CD4-positive, CD25-positive, alpha-beta regulatory T cell (primary cell): ENCODE measurements around the gene IL16. TPM values are rescaled to one million over a fixed set of nuclear protein-coding genes. Genes with fewer than 3 reads are reported as not detected.

Source experiments
- ATAC-seq, 2 donors: fragments of 150-1000 bp; cut with Tn5 transposase; one replicate each; pipeline ENCODE4 v1.10.0; 2021; ENCODE audit warnings: low read depth in 2 of 2, moderate number of reproducible peaks in 2 of 2, moderate library complexity in 1 of 2
- DNase-seq, 3 donors: peaks; one replicate each; pipeline versions ENCODE4 v3.0.0 to v3.0.0-alpha.2; 2012 to 2022; ENCODE audit warnings: mixed read lengths in 1 of 3
- H3K27ac ChIP-seq: one replicate; pipeline ENCODE4 v1.7.0; 2013; ENCODE audit warnings: mild to moderate bottlenecking, low read length; ENCODE audit not compliant: insufficient read depth, poor library complexity, severe bottlenecking
- H3K27me3 ChIP-seq: one replicate; pipeline ENCODE4 v1.7.0; 2013; ENCODE audit warnings: low read length; ENCODE audit not compliant: control insufficient read depth, insufficient read depth
- H3K36me3 ChIP-seq: one replicate; pipeline ENCODE4 v1.7.0; 2013; ENCODE audit warnings: mild to moderate bottlenecking, low read length, moderate library complexity; ENCODE audit not compliant: control insufficient read depth, insufficient read depth
- H3K4me1 ChIP-seq: 2 replicates; pipeline ENCODE4 v1.7.0; 2013; ENCODE audit warnings: mild to moderate bottlenecking, low read length; ENCODE audit not compliant: insufficient read depth, control insufficient read depth, poor library complexity, severe bottlenecking
- H3K4me3 ChIP-seq: one replicate; pipeline ENCODE4 v1.7.0; 2013; ENCODE audit warnings: low read depth, mild to moderate bottlenecking, low read length, moderate library complexity
- H3K9me3 ChIP-seq, 2 experiments: 1 replicate in 1 of 2; 2 replicates in 1 of 2; pipeline ENCODE4 v1.7.0; 2013; ENCODE audit warnings: low read length in 2 of 2, mild to moderate bottlenecking in 1 of 2, moderate library complexity in 1 of 2; ENCODE audit not compliant: control insufficient read depth in 2 of 2
- H3K27ac Mint-ChIP-seq, 3 donors: one replicate each; pipeline ENCODE4 v1.8.0; 2020 to 2022; ENCODE audit warnings: mild to moderate bottlenecking in 3 of 3, mixed read lengths in 3 of 3, moderate library complexity in 2 of 3
- H3K27me3 Mint-ChIP-seq: one replicate; pipeline ENCODE4 v1.8.0; 2022; ENCODE audit warnings: mild to moderate bottlenecking, mixed read lengths
- H3K36me3 Mint-ChIP-seq: one replicate; pipeline ENCODE4 v1.8.0; 2020; ENCODE audit warnings: mixed read lengths
- H3K4me1 Mint-ChIP-seq, 4 donors: one replicate each; pipeline ENCODE4 v1.8.0; 2020 to 2022; ENCODE audit warnings: mixed read lengths in 4 of 4, mild to moderate bottlenecking in 1 of 4
- H3K4me3 Mint-ChIP-seq, 4 donors: one replicate each; pipeline ENCODE4 v1.8.0; 2020 to 2022; ENCODE audit warnings: mild to moderate bottlenecking in 4 of 4, mixed read lengths in 4 of 4, moderate library complexity in 3 of 4
- H3K9me3 Mint-ChIP-seq, 7 donors: one replicate each; pipeline ENCODE4 v1.8.0; 2020 to 2022; ENCODE audit warnings: mixed read lengths in 7 of 7, mild to moderate bottlenecking in 3 of 7, moderate library complexity in 2 of 7
- polyA plus RNA-seq, 4 donors: library from polyadenylated mRNA; unstranded; fragments of 300-500 nt; fragmentation: Illumina TruSeq; gene quantifications; one replicate each; pipeline ENCODE4 v1.2.3, GENCODE V29; 2021
- total RNA-seq: library from RNA; stranded (reverse); gene quantifications from one replicate; pipeline ENCODE4 v1.2.3, GENCODE V29; 2022

IL16 gene
- total and polyA plus RNA-seq, 5 donors from 2014 or later = 141 to 317 (median 264) TPM

DNA sequence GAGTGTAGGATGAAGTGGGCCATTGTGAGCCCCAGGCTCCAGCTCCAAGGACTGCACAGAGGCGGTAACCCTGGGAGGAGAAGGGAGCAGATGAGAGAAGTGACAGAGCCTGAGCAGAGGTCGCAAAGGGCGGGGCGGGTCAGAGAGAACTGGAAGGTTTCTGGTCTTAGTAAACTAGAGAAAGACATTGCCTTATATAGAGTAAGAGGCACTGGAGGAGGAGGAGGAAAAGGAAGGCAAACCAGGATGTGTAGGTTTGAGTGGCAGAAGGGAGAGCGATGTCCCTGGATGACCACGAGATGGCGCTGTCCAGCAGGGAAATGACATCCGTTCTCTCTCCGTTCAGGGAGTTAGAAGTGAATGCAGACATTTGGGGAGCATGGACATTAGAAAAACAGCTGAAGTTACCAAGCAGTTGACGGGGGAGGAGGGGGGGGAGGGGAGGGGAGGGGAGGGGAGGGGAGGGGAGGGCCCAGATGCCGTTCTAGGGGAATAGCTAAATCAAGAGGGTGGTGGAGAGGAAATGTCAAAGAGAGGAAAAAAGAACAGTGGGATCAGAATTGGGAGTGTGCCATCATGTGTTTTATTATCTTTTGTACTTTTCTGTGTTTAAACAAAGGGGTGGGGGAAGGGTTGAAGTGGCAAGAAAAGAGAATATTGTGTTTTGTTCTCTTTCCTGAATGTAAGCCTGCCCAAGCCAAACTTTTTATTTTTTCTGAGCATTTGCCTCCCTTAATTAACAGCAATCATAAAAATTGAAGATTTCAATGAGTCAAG is 78.4 kb downstream of the IL16 start:
- Mint-ChIP-seq H3K36me3 (no peaks in the 10 kb centered on the region), H3K4me1 (peaks cover 5 to 44% (median 15%) of the 10 kb centered on the region in 4 donors), H3K9me3 (peaks cover 0 to 9% (median 6%) of the 10 kb centered on the region in 7 donors), H3K4me3 (peak overlapping the region in 2 of 4 donors; percentile 53 to 79), H3K27ac (peak overlapping the region; percentile 58 to 93 (median 87)), H3K27me3 (no peaks in the 10 kb centered on the region)
- peaks cover 4 to 5% of the 10 kb centered on the region in 2 experiments for H3K9me3 ChIP-seq
- ATAC-seq (peak; percentile 78 to 87), DNase-seq (peak; percentile 71 to 87 (median 80))
- no peaks in the 10 kb centered on the region for H3K36me3 ChIP-seq
- H3K4me1 ChIP-seq = peaks cover 11% of the 10 kb centered on the region
- no peak overlapping the region for H3K4me3 ChIP-seq
- peak overlapping the region; percentile 38 for H3K27ac ChIP-seq
- no peaks in the 10 kb centered on the region for H3K27me3 ChIP-seq

DNA sequence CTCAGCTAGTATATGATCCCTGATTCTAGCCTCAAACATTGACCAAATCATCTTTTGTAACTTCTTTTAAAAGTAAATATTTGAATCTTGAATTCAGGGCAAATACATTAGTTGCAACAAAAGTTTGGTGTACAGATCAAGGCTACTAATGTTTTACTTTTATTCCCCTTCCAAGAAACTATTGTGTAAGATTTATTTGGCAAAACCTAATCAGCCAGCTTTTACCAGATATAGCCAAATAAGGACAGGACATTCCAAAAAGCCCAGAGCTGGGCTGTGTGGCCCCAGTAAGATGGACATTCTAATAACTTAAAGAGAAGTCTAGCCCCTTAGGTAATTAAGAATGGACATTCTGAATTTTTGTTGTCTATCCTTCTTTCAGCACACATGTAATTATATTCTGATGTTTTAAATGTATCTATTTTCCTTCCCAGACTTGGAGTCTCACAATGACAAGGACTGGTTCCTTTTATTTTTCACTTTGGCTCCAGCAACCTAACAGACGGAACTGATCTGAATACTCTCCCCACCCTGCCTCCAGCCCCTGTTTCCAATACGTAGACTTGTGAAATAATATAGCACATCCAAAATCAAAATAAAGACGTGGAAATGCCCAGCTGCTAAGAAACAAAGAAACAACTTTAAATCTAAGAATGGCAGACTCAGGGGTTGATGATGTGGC is 79.2 kb downstream of the IL16 start:
- no peaks in the 10 kb centered on the region for H3K36me3 Mint-ChIP-seq
- H3K9me3 Mint-ChIP-seq = peaks cover 0 to 9% (median 6%) of the 10 kb centered on the region in 7 donors
- H3K4me1 Mint-ChIP-seq = peaks cover 5 to 52% (median 17%) of the 10 kb centered on the region in 4 donors
- DNase-seq (no peak), ATAC-seq (no peak)
- H3K27ac Mint-ChIP-seq = peak overlapping the region; percentile 58 to 93 (median 87)
- peak overlapping the region in 1 of 4 donors; percentile 37 for H3K4me3 Mint-ChIP-seq
- Histone ChIP-seq H3K36me3 (no peaks in the 10 kb centered on the region), H3K27me3 (no peaks in the 10 kb centered on the region), H3K4me1 (peaks cover 11% of the 10 kb centered on the region), H3K4me3 (no peak overlapping the region), H3K27ac (peak overlapping the region; percentile 38), H3K9me3 (peaks cover 4 to 5% of the 10 kb centered on the region in 2 experiments)
- H3K27me3 Mint-ChIP-seq = no peaks in the 10 kb centered on the region

DNA sequence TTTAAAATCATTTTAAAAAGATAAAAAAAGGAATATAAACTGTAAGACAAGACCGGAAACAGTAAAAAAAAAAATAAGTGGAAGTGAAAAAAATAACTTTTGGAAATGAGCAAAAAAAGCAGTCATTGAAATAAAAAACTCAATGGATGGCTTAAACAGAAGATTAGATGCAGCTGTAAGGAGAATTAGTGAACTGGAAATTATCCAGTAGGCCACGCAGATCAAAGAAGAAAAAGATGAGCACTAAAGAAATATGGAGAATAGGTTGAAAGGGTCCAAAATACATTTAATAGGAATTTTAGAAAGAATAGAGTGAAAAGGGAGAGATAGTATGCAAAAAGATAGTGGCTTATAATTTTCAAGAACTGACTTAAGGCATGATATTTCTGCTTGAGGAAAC is 80.3 kb downstream of the IL16 start:
- no peak overlapping the region for H3K27ac ChIP-seq
- Mint-ChIP-seq H3K36me3 (no peaks in the 10 kb centered on the region), H3K4me3 (no peak overlapping the region), H3K9me3 (peaks cover 0 to 9% (median 6%) of the 10 kb centered on the region in 7 donors), H3K27ac (peak overlapping the region in 1 of 3 donors; percentile 87), H3K27me3 (no peaks in the 10 kb centered on the region), H3K4me1 (peaks cover 5 to 63% (median 22%) of the 10 kb centered on the region in 4 donors)
- no peaks in the 10 kb centered on the region for H3K36me3 ChIP-seq
- no peak for DNase-seq
- no peak for ATAC-seq
- peaks cover 11% of the 10 kb centered on the region for H3K4me1 ChIP-seq
- no peaks in the 10 kb centered on the region for H3K27me3 ChIP-seq
- no peak overlapping the region for H3K4me3 ChIP-seq
- H3K9me3 ChIP-seq = peaks cover 4 to 5% of the 10 kb centered on the region in 2 experiments

DNA sequence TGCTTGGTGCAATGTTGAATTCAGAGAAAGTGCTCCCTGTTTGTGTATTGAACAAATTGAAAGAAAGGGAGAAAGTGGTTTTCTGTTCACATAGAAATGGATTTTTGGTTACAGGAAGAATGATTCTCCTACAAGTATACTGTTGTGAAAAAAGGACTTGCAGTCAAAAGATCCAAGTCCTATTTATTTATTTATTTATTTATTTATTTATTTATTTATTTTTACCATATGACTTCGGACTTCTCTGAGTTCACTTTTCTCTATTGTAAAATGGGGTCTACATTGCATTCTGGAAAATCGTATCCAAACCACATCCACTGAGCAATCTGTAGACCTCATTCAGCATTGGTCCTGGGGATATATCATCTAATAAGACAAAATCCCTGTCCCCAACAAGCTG is 81.2 kb downstream of the IL16 start:
- peaks cover 11% of the 10 kb centered on the region for H3K4me1 ChIP-seq

DNA sequence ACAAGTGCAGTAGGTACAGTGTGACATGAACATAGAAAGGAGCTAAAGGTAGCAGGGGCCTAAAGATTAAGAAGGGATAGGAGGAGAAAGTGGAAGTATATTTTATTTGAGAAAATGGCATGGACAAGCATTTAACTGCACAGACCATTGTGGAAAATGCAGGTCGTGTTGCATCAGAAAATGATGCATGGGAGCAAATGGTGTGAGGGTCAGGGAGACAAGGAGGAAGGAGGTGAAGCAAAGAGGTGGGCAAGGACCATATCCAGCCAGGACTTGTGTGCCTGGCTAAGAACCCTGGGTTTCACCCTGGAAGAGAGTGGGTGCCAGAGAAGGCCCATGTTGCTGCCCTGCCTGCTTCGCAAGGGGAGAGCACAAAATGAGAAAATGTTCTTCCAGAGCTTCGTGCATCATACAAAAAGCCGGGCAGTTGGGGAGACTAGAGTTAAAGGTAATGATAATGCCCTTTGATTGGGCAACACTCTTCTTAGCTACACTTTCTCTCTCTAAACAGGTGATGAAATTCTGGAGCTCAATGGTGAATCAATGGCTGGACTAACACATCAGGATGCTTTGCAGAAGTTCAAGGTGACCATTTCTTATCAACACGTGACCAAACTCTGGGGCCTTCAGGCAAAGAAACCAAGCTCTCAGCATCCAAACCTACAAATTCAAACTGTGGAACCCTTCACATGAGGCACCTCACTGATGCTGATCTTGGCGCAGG is 81.8 kb downstream of the IL16 start:
- Histone ChIP-seq H3K9me3 (peaks cover 4 to 5% of the 10 kb centered on the region in 2 experiments), H3K36me3 (no peaks in the 10 kb centered on the region), H3K4me3 (no peak overlapping the region), H3K27ac (no peak overlapping the region), H3K4me1 (peaks cover 11% of the 10 kb centered on the region), H3K27me3 (no peaks in the 10 kb centered on the region)
- Mint-ChIP-seq H3K4me1 (peaks cover 5 to 67% (median 23%) of the 10 kb centered on the region in 4 donors), H3K36me3 (no peaks in the 10 kb centered on the region), H3K27ac (peak overlapping the region in 1 of 3 donors; percentile 9), H3K27me3 (no peaks in the 10 kb centered on the region), H3K4me3 (no peak overlapping the region), H3K9me3 (peaks cover 0 to 9% (median 6%) of the 10 kb centered on the region in 7 donors)
- DNase-seq (no peak), ATAC-seq (no peak)

More for the DNA sequence above, 81.2 kb downstream of the IL16 start:
- ATAC-seq (no peak), DNase-seq (no peak)
- Mint-ChIP-seq H3K9me3 (peaks cover 0 to 9% (median 6%) of the 10 kb centered on the region in 7 donors), H3K36me3 (no peaks in the 10 kb centered on the region), H3K27me3 (no peaks in the 10 kb centered on the region), H3K27ac (peak overlapping the region in 1 of 3 donors; percentile 67), H3K4me1 (peaks cover 5 to 67% (median 23%) of the 10 kb centered on the region in 4 donors), H3K4me3 (no peak overlapping the region)
- Histone ChIP-seq H3K4me3 (no peak overlapping the region), H3K27me3 (no peaks in the 10 kb centered on the region), H3K27ac (no peak overlapping the region), H3K36me3 (no peaks in the 10 kb centered on the region), H3K9me3 (peaks cover 4 to 5% of the 10 kb centered on the region in 2 experiments)

DNA sequence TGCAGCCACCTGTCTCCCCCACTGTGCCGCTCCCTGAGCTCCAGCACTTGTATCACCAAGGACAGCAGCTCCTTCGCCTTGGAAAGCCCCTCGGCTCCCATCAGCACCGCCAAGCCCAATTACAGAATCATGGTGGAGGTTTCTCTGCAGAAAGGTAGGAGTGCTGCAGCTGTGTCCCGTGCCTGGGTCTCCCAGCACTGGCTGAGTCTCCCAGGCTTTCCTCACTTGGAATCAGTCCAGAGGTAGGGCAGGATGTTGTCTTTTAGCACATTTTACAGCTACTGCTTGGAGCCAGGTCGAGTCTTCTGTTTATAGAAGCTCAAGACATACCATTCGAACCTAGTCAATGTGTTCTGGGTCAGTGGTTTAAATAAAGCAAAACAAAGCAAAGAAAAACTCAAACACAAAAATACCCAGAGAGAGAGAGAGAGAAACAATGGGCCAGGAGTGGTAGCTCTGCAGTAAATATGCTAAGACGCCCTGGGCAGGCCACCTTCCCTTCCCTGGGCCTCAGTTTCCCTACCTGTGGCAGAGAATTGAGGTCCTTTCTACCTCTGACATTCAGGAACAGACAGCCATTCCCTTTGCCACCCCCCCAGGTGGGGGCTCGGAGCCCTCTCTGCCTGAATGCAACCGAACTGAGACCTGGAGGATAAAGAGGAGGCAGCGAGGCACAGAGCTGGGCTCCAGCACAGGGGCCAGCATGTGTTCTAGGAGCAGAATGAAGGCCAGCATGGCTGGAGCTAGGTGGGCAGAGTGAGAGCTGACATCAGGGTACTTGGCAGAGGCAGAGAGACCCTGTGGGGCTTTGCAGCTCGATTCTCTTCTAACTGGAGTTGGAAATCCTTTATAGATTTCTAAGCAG is 83.2 kb downstream of the IL16 start:
- H3K4me3 Mint-ChIP-seq = peak overlapping the region in 1 of 4 donors; percentile 4
- no peak overlapping the region for H3K27ac ChIP-seq
- H3K27me3 ChIP-seq = no peaks in the 10 kb centered on the region
- peaks cover 0 to 9% (median 6%) of the 10 kb centered on the region in 7 donors for H3K9me3 Mint-ChIP-seq
- H3K4me1 ChIP-seq = peaks cover 20% of the 10 kb centered on the region
- no peaks in the 10 kb centered on the region for H3K36me3 ChIP-seq
- H3K4me3 ChIP-seq = no peak overlapping the region
- no peaks in the 10 kb centered on the region for H3K27me3 Mint-ChIP-seq
- peaks cover 10 to 72% (median 25%) of the 10 kb centered on the region in 4 donors for H3K4me1 Mint-ChIP-seq
- peak overlapping the region in 2 of 3 donors; percentile 18 to 50 for H3K27ac Mint-ChIP-seq
- DNase-seq = no peak
- no peaks in the 10 kb centered on the region for H3K36me3 Mint-ChIP-seq
- no peak for ATAC-seq
- H3K9me3 ChIP-seq = peaks cover 4 to 5% of the 10 kb centered on the region in 2 experiments
